ENCODE data around the gene GARNL3. TPM values are rescaled to one million over a fixed set of nuclear protein-coding genes. Genes with fewer than 3 reads are reported as not detected.

Gene GARNL3
- total RNA-seq, 4 donors from 2014 or later: 28.4 to 59.7 (median 39.1) TPM

DNA sequence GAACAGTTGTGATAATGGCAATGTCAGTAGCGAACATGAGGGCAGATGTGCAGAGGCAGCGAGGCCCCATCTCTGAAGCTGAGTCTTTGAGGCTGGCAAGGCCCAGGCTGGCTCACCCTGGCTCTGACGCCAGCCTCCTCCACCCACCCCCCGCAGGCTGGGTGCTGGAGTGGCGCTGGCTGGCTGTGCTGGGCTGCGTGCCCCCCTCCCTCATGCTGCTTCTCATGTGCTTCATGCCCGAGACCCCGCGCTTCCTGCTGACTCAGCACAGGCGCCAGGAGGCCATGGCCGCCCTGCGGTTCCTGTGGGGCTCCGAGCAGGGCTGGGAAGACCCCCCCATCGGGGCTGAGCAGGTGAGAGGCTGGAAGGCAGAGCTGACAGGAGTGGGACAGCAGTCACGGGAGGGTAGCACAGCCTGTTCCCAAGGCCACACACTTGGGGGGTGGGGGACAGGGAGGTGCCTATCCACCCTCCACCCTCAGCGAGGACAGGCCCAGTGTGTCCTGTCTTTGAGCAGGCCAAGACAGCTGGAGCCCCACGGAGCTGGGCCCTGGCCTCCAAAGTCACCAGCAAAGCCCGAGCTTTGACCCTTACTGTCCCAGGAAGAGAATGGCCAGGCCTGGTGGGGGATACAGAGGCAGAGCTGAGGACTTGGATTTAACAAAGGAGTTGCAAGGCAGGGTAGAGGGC lies 138.0 kb downstream of the GARNL3 start:
- H3K27ac ChIP-seq: no peak overlapping the region
- peaks cover 0 to 18% (median 12%) of the 10 kb centered on the region in 4 donors for H3K4me1 ChIP-seq
- H3K9me3 ChIP-seq: no peaks in the 10 kb centered on the region
- no peak overlapping the region for H3K4me3 ChIP-seq
- H3K36me3 ChIP-seq: peaks cover 2 to 76% (median 15%) of the 10 kb centered on the region in 3 donors
- TF ChIP-seq POLR2A (IDR thresholded peaks at IDR 0.05) (no peak), EP300 (IDR thresholded peaks at IDR 0.05) (no peak)
- TF ChIP-seq, protein P1, sequence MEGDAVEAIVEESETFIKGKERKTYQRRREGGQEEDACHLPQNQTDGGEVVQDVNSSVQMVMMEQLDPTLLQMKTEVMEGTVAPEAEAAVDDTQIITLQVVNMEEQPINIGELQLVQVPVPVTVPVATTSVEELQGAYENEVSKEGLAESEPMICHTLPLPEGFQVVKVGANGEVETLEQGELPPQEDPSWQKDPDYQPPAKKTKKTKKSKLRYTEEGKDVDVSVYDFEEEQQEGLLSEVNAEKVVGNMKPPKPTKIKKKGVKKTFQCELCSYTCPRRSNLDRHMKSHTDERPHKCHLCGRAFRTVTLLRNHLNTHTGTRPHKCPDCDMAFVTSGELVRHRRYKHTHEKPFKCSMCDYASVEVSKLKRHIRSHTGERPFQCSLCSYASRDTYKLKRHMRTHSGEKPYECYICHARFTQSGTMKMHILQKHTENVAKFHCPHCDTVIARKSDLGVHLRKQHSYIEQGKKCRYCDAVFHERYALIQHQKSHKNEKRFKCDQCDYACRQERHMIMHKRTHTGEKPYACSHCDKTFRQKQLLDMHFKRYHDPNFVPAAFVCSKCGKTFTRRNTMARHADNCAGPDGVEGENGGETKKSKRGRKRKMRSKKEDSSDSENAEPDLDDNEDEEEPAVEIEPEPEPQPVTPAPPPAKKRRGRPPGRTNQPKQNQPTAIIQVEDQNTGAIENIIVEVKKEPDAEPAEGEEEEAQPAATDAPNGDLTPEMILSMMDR (IDR thresholded peaks at IDR 0.05): no peak
- no peaks in the 10 kb centered on the region for H3K27me3 ChIP-seq
- WGBS, 2 donors: 78 to 80% methylated on average over 5 to 10 of the region's 18 CpGs
- DNase-seq (ENCODE audit: low spot score in 2 of 2): no peak

DNA sequence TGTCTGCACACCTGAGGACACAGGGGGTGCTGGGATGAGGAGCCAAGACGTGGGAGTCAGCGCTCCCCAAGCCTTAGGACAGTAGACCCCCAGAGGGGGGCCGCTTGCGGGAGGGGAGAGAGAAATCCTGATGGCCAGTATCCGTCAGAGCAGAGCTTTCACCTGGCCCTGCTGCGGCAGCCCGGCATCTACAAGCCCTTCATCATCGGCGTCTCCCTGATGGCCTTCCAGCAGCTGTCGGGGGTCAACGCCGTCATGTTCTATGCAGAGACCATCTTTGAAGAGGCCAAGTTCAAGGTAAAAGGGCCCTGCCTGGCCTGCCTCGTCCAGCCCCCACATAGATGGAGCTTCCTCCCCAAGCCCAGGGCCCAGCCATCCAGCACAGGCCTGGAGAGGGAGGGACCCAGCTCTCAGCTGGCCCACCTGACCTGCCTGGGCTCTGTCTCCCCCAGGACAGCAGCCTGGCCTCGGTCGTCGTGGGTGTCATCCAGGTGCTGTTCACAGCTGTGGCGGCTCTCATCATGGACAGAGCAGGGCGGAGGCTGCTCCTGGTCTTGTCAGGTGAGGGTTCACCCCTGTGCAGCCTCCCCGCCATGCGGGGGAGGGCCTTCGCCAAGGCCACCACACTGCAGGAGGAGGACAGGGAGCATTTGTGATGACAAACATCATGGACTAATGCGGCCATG lies 139.1 kb downstream of the GARNL3 start:
- 89 to 90% methylated on average over 20 of the region's 22 CpGs for WGBS, 2 donors
- peaks cover 2 to 78% (median 15%) of the 10 kb centered on the region in 3 donors for H3K36me3 ChIP-seq
- no peaks in the 10 kb centered on the region for H3K27me3 ChIP-seq
- DNase-seq (ENCODE audit: low spot score in 2 of 2): no peak
- no peaks in the 10 kb centered on the region for H3K9me3 ChIP-seq
- no peak for TF ChIP-seq EP300 (IDR thresholded peaks at IDR 0.05)
- peaks cover 0 to 7% (median 3%) of the 10 kb centered on the region in 4 donors for H3K4me1 ChIP-seq
- no peak overlapping the region for H3K4me3 ChIP-seq
- H3K27ac ChIP-seq: no peak overlapping the region

DNA sequence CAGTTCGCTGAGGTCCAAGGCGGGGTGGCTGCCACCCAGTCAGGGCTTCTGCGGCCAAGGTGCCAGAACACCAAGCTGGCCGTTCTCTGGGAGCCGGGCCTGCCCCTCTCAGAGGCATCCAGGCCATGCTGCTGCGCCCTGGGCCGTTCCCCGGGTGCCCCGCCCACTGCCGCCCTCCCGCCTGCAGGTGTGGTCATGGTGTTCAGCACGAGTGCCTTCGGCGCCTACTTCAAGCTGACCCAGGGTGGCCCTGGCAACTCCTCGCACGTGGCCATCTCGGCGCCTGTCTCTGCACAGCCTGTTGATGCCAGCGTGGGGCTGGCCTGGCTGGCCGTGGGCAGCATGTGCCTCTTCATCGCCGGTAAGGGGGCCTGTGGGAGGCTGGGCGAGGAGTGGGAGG lies 140.1 kb downstream of the GARNL3 start:
- Histone ChIP-seq H3K4me1 (no peaks in the 10 kb centered on the region), H3K4me3 (no peak overlapping the region), H3K36me3 (peaks cover 2 to 78% (median 15%) of the 10 kb centered on the region in 3 donors), H3K27ac (no peak overlapping the region), H3K9me3 (no peaks in the 10 kb centered on the region), H3K27me3 (no peaks in the 10 kb centered on the region)
- TF ChIP-seq EP300 (IDR thresholded peaks at IDR 0.05): no peak
- no peak for TF ChIP-seq POLR2A (IDR thresholded peaks at IDR 0.05)
- TF ChIP-seq, protein P1 (IDR thresholded peaks at IDR 0.05): no peak
- no peak for DNase-seq (ENCODE audit: low spot score in 2 of 2)
- 93 to 95% methylated on average over 4 to 22 of the region's 23 CpGs for WGBS, 2 donors

GRCh38 chr9:127405344-127406125 lies 141.0 kb downstream of the GARNL3 start:
- H3K4me3 ChIP-seq: no peak overlapping the region
- H3K9me3 ChIP-seq: no peaks in the 10 kb centered on the region
- DNase-seq (ENCODE audit: low spot score in 2 of 2): no peak
- H3K27me3 ChIP-seq: no peaks in the 10 kb centered on the region
- WGBS, 2 donors: 88 to 94% methylated on average over 17 to 19 of the region's 20 CpGs
- no peaks in the 10 kb centered on the region for H3K4me1 ChIP-seq
- no peak overlapping the region for H3K27ac ChIP-seq
- peaks cover 2 to 70% (median 15%) of the 10 kb centered on the region in 3 donors for H3K36me3 ChIP-seq
- TF ChIP-seq, protein P1 (IDR thresholded peaks at IDR 0.05): no peak
- TF ChIP-seq EP300 (IDR thresholded peaks at IDR 0.05) (no peak), POLR2A (IDR thresholded peaks at IDR 0.05) (no peak)

DNA sequence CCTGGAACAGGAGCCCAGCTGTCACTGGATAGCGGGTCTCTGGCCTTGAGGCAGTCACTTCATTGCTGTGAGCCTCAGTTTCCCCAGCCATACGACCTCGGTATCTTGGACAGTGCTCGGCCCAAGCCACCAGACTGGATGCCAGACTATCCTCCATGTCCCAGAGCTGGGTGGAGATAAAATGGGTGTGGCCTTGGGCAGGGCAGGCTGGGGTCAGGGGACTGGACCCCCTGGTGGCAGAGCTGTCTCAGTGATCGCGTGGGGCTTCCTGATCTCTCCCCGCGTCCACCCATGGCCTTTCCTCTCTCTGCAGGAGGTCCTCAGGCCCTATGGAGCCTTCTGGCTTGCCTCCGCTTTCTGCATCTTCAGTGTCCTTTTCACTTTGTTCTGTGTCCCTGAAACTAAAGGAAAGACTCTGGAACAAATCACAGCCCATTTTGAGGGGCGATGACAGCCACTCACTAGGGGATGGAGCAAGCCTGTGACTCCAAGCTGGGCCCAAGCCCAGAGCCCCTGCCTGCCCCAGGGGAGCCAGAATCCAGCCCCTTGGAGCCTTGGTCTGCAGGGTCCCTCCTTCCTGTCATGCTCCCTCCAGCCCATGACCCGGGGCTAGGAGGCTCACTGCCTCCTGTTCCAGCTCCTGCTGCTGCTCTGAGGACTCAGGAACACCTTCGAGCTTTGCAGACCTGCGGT lies 142.4 kb downstream of the GARNL3 start:
- Histone ChIP-seq H3K27ac (no peak overlapping the region), H3K27me3 (no peaks in the 10 kb centered on the region), H3K4me3 (no peak overlapping the region), H3K9me3 (no peaks in the 10 kb centered on the region), H3K36me3 (peaks cover 2 to 56% (median 15%) of the 10 kb centered on the region in 3 donors), H3K4me1 (no peaks in the 10 kb centered on the region)
- no peak for DNase-seq (ENCODE audit: low spot score in 2 of 2)
- TF ChIP-seq, protein P1 (IDR thresholded peaks at IDR 0.05): no peak
- TF ChIP-seq EP300 (IDR thresholded peaks at IDR 0.05): no peak
- WGBS, 2 donors: 86 to 87% methylated on average over 10 to 12 of the region's 13 CpGs
